Stimulated activated CD8-positive, alpha-beta memory T cell treated with anti-CD3 and anti-CD28 coated beads, Interleukin-2, amount 100 ng/mL, for 48 hours (primary cell): ENCODE measurements around the gene MEGF10.
"Not testable (repeated sequence)": the region's sequence is repeated elsewhere in the genome, so short reads cannot be mapped to it uniquely, and the experiment has no call there.

Source experiments
- DNase-seq, 2 donors: peaks; one replicate each; pipeline ENCODE4 v3.0.0-alpha.2; 2020; ENCODE audit warnings: low read depth in 2 of 2

Gene MEGF10

GRCh38 chr5:127298036-127298429 is 7.4 kb downstream of the MEGF10 start:
- no peak for DNase-seq

GRCh38 chr5:127298656-127299055 is 8.1 kb downstream of the MEGF10 start:
- no peak for DNase-seq

GRCh38 chr5:127299678-127300077 is 9.1 kb downstream of the MEGF10 start:
- DNase-seq, result no peak

- DNase-seq, result no peak
These were observed 11.9 kb downstream of the MEGF10 start for GRCh38 chr5:127302509-127302908.

- DNase-seq, result no peak
These were observed 12.8 kb downstream of the MEGF10 start for GRCh38 chr5:127303404-127303803.

GRCh38 chr5:127305493-127305892 is 14.9 kb downstream of the MEGF10 start:
- no peak for DNase-seq

GRCh38 chr5:127306036-127306435 is 15.4 kb downstream of the MEGF10 start:
- no peak for DNase-seq

- no peak for DNase-seq
These were observed 16.1 kb downstream of the MEGF10 start for GRCh38 chr5:127306647-127307046.

- DNase-seq, result no peak
These were observed 17.3 kb downstream of the MEGF10 start for GRCh38 chr5:127307868-127308267.

GRCh38 chr5:127308325-127308724 is 17.7 kb downstream of the MEGF10 start:
- DNase-seq, result not testable (repeated sequence)

- DNase-seq, result no peak
These were observed 18.3 kb downstream of the MEGF10 start for GRCh38 chr5:127308945-127309344.

- no peak for DNase-seq
These were observed 20.8 kb downstream of the MEGF10 start for GRCh38 chr5:127311349-127311748.

- no peak for DNase-seq
These were observed 21.4 kb downstream of the MEGF10 start for GRCh38 chr5:127311781-127312525.

GRCh38 chr5:127313379-127313778 is 22.8 kb downstream of the MEGF10 start:
- DNase-seq, result no peak

- peak; percentile 40 to 53 for DNase-seq
These were observed 23.4 kb downstream of the MEGF10 start for GRCh38 chr5:127313847-127314473.

- no peak for DNase-seq
These were observed 25.4 kb downstream of the MEGF10 start for GRCh38 chr5:127316011-127316410.

GRCh38 chr5:127317385-127317784 is 26.8 kb downstream of the MEGF10 start:
- not testable (repeated sequence) for DNase-seq

GRCh38 chr5:127320032-127320965 is 29.7 kb downstream of the MEGF10 start:
- no peak for DNase-seq

GRCh38 chr5:127321465-127321864 is 30.9 kb downstream of the MEGF10 start:
- no peak for DNase-seq

- no peak for DNase-seq
These were observed 31.8 kb downstream of the MEGF10 start for GRCh38 chr5:127322403-127322802.

- DNase-seq, result no peak
These were observed 34.2 kb downstream of the MEGF10 start for GRCh38 chr5:127324756-127325155.

- no peak for DNase-seq
These were observed 35.8 kb downstream of the MEGF10 start for GRCh38 chr5:127326431-127326830.
